Omental fat pad (tissue), 4 donors: ENCODE data around the gene ACOT7. TPM values are rescaled to one million over a fixed set of nuclear protein-coding genes. Genes with fewer than 3 reads are reported as not detected.
"Not testable (repeated sequence)": the region's sequence is repeated elsewhere in the genome, so short reads cannot be mapped to it uniquely, and the experiment has no call there.

Experiments
- ATAC-seq: fragments of 150-250 bp; one replicate; pipeline ENCODE4 v1.9.1; 2016; ENCODE audit warnings: mild to moderate bottlenecking, moderate library complexity; ENCODE audit not compliant: low FRiP score
- DNase-seq: peaks from one replicate; pipeline ENCODE4 v3.0.0-alpha.2; 2019; ENCODE audit warnings: low spot score
- CTCF ChIP-seq, 3 donors: fragments of 450-650 bp; IDR thresholded peaks; one replicate each; pipeline ENCODE4 v1.5.1; 2016 to 2017; ENCODE audit warnings: antibody characterized with exemption in 3 of 3, mild to moderate bottlenecking in 3 of 3, moderate library complexity in 2 of 3
- total RNA-seq, 4 donors: library from RNA; depleted of rRNA; stranded (reverse); fragments of >200 nt; gene quantifications; one replicate each; pipeline ENCODE4 v1.1.0, GENCODE V29; 2016

The ACOT7 gene
- total RNA-seq = 10 to 100 TPM in 2 of 4 donors, 1 to 10 TPM in 2; 7.4 to 16.7 (median 9.2) TPM

DNA sequence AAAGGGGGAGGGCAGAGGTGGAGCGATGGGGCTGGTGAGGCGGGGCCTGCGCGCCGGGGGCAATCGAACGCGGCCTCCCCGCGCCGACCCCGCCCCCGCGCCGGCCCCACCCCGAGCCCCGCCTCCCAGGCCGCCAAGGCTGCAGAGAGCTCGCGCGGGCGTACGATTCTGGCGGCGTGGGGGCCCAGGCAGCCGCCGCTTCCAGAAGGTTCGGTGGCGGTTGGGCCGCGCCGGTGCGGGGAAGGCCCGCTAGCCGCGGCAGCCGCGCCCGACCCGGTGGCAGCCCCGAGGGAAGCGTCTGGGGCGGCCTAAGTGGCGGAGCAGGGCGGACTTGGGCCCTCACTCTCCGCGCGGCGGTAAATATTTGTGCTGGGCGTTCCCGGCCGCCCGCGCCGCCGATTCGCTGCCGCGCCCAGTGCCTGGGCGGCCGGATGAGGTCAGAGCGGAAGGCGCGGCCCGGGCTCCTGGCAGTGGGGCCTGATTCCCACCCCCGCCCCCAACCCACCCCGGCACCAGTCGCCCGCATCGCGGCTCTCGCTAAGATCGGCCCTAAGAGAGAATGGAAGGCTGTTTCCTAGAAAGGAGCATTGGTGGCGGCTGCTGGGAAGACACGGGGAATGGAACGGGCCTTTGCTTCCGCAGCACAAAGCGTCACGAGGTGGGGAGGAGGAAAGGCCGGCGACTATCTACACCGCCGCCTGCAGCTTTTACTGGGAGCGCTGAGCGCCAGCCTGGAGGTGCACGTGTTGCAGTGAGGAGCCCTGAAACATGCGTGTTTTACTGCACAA, at the start of gene ACOT7:
Gene ACOT7, minus strand, starts transcription at position 368 of the 788 bp plus-strand sequence. CDS start 368 bp downstream, outside the sequence.
- no peak for TF ChIP-seq CTCF (IDR thresholded peaks at IDR 0.05)
- ATAC-seq = peak; percentile 98
- DNase-seq = peak; percentile 48

- no peak for TF ChIP-seq CTCF (IDR thresholded peaks at IDR 0.05)
- DNase-seq (no peak), ATAC-seq (no peak)
Observed at GRCh38 chr1:6441586-6441985, 48.0 kb upstream of the ACOT7 start.

- ATAC-seq = peak; percentile 57
- DNase-seq = no peak
- no peak for TF ChIP-seq CTCF (IDR thresholded peaks at IDR 0.05)
Observed at GRCh38 chr1:6440198-6441126, 46.9 kb upstream of the ACOT7 start.

DNA sequence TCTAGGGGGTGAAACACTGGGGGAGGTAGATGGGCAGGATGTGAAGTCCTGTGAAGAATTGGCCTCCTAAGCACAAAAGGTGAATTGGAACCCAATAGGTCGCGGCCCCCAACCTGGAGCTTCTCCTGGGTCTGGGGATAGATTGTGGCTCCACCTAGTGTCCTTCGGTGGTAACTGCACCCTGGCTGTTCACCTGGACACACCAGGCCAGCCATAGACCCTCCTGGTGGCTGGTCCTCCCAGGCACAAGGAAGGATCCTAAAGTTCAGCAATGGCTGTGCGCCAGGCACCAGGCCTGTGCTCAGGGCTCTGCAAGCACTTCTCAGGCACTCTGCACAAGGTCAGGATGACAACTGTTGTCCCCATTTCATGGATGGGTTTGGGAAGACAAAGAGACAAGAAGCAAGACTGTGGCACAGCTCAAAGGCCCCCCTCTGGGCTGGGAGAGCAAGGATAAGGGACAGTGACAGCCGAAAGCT, 44.5 kb upstream of the ACOT7 start:
- ATAC-seq = no peak
- peak; percentile 48 for DNase-seq
- peak in 1 of 3 donors; percentile 68 for TF ChIP-seq CTCF (IDR thresholded peaks at IDR 0.05)

- not testable (repeated sequence) for DNase-seq
- peak; percentile 22 for ATAC-seq
Observed at GRCh38 chr1:6437012-6437700, 43.6 kb upstream of the ACOT7 start.

- ATAC-seq, DNase-seq: not testable (repeated sequence)
Observed at GRCh38 chr1:6436277-6436676, 42.7 kb upstream of the ACOT7 start.

- no peak for TF ChIP-seq CTCF (IDR thresholded peaks at IDR 0.05)
- ATAC-seq (no peak), DNase-seq (no peak)
Observed at GRCh38 chr1:6435547-6435946, 42.0 kb upstream of the ACOT7 start.
